ENCODE results near the gene MGAT1.

Gene MGAT1

DNA sequence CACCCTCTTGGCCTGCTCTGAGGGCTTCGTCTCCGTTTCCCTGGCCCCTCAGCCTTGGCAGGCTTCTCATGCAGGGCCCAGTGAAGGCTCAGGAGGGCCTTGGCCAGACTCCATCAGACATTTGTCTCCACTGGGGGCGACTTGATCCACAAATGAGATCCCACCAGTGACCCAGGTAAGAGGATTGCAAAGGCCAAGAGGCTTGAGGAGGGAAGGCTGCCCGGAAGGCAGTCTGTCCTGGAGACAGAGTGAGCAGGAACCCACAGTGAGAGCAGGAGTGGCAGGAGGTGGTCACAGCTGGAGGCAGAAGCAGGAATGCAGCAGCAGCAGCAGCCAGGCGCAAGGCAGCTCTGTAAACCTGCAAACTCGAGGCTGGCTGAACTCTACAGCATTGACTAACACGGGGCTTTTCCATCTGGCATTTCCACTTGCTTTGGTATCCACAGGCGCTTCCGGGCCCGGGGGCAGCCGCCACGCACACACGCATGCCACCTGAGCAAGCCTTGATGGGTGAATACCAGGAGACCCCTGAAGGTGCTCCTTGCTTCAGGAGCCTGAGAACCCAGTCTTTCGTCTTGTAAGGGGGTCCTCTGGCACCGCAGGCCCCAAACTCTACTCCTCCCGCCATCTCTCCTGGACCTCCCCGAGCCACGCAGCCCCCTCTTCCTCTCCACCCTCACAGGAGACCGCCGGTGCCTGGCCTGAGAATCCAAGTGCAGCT, 14.7 kb downstream of the MGAT1 start:
- H3K36me3 ChIP-seq (ENCODE audit: control insufficient read depth in 1 of 2, insufficient read depth in 2 of 2, low read depth in 1 of 2, low read length in 2 of 2): peaks cover 45 to 55% of the 10 kb centered on the region in 2 experiments
- H3K4ac ChIP-seq (ENCODE audit: low read depth in 1 of 2, low read length in 2 of 2): no peak overlapping the region
- no peak overlapping the region for H4K91ac ChIP-seq (ENCODE audit: low read length)
- H2AFZ ChIP-seq (ENCODE audit: low read depth, low read length): no peak overlapping the region
- H4K8ac ChIP-seq (ENCODE audit: low read length): no peak overlapping the region
- peak overlapping the region; percentile 80 for H3K9ac ChIP-seq (ENCODE audit: low read length)
- no peak overlapping the region for H2BK120ac ChIP-seq (ENCODE audit: low read depth, low read length)
- peak overlapping the region; percentile 11 for H3K4me2 ChIP-seq (ENCODE audit: low read length, poor library complexity, severe bottlenecking)
- peak; percentile 33 for DNase-seq
- no peaks in the 10 kb centered on the region for H3K9me3 ChIP-seq (ENCODE audit: control insufficient read depth, low read length)
- peak overlapping the region in 1 of 2 experiments; percentile 72 for H2BK12ac ChIP-seq (ENCODE audit: low read length in 2 of 2)
- no peak overlapping the region for H3K14ac ChIP-seq (ENCODE audit: low read length in 2 of 2)
- H3K27ac ChIP-seq (ENCODE audit: low read length, poor library complexity, severe bottlenecking): peak overlapping the region; percentile 99
- peak overlapping the region; percentile 99 for H2AK5ac ChIP-seq (ENCODE audit: low read length, severe bottlenecking)
- no peak overlapping the region for H2BK15ac ChIP-seq (ENCODE audit: low read depth, poor library complexity, severe bottlenecking)
- no peak overlapping the region for H3K4me3 ChIP-seq (ENCODE audit: insufficient read depth in 1 of 2, low read depth in 1 of 2, low read length in 2 of 2)
- peak overlapping the region; percentile 94 for H2BK5ac ChIP-seq (ENCODE audit: low read depth, low read length, poor library complexity, severe bottlenecking)
- no peaks in the 10 kb centered on the region for H3K27me3 ChIP-seq (ENCODE audit: control insufficient read depth in 1 of 2, insufficient read depth in 1 of 2, low read length in 2 of 2)
- peaks cover 14% of the 10 kb centered on the region for H3K79me1 ChIP-seq (replicated peaks; ENCODE audit: low read length, poor library complexity, severe bottlenecking)
- 89% methylated on average over 20 of the region's 20 CpGs for WGBS
- no peak overlapping the region for H3K18ac ChIP-seq (ENCODE audit: low read depth in 1 of 2, low read length in 2 of 2)
- H3K23ac ChIP-seq (ENCODE audit: low read length in 2 of 2): peak overlapping the region in 1 of 2 experiments; percentile 85
- peaks cover 41% of the 10 kb centered on the region for H3K4me1 ChIP-seq (ENCODE audit: control insufficient read depth, insufficient read depth, low read depth, low read length)

- H2BK120ac ChIP-seq (ENCODE audit: low read depth, low read length): no peak overlapping the region
- H3K4me3 ChIP-seq (ENCODE audit: insufficient read depth in 1 of 2, low read depth in 1 of 2, low read length in 2 of 2): peak overlapping the region in 1 of 2 experiments; percentile 43
- H3K4me2 ChIP-seq (ENCODE audit: low read length, poor library complexity, severe bottlenecking): no peak overlapping the region
- H3K9ac ChIP-seq (ENCODE audit: low read length): peak overlapping the region; percentile 80
- no peak overlapping the region for H3K23ac ChIP-seq (ENCODE audit: low read length in 2 of 2)
- H4K8ac ChIP-seq (ENCODE audit: low read length): peak overlapping the region; percentile 60
- peak overlapping the region in 1 of 2 experiments; percentile 53 for H3K14ac ChIP-seq (ENCODE audit: low read length in 2 of 2)
- H3K27me3 ChIP-seq (ENCODE audit: control insufficient read depth in 1 of 2, insufficient read depth in 1 of 2, low read length in 2 of 2): no peaks in the 10 kb centered on the region
- peaks cover 34 to 44% of the 10 kb centered on the region in 2 experiments for H3K36me3 ChIP-seq (ENCODE audit: control insufficient read depth in 1 of 2, insufficient read depth in 2 of 2, low read depth in 1 of 2, low read length in 2 of 2)
- H3K18ac ChIP-seq (ENCODE audit: low read depth in 1 of 2, low read length in 2 of 2): peak overlapping the region; percentile 3 to 16
- peaks cover 36% of the 10 kb centered on the region for H3K4me1 ChIP-seq (ENCODE audit: control insufficient read depth, insufficient read depth, low read depth, low read length)
- H3K4ac ChIP-seq (ENCODE audit: low read depth in 1 of 2, low read length in 2 of 2): peak overlapping the region; percentile 13 to 20
- no peak overlapping the region for H2AFZ ChIP-seq (ENCODE audit: low read depth, low read length)
- H4K91ac ChIP-seq (ENCODE audit: low read length): peak overlapping the region; percentile 52
- no peaks in the 10 kb centered on the region for H3K9me3 ChIP-seq (ENCODE audit: control insufficient read depth, low read length)
- DNase-seq: peak; percentile 63
- peaks cover 14% of the 10 kb centered on the region for H3K79me1 ChIP-seq (replicated peaks; ENCODE audit: low read length, poor library complexity, severe bottlenecking)
- no peak overlapping the region for H2BK12ac ChIP-seq (ENCODE audit: low read length in 2 of 2)
- no peak overlapping the region for H2BK15ac ChIP-seq (ENCODE audit: low read depth, poor library complexity, severe bottlenecking)
- peak overlapping the region; percentile 92 for H2AK5ac ChIP-seq (ENCODE audit: low read length, severe bottlenecking)
- H3K27ac ChIP-seq (ENCODE audit: low read length, poor library complexity, severe bottlenecking): peak overlapping the region; percentile 99
- WGBS: 45% methylated on average over 13 of the region's 21 CpGs
- H2BK5ac ChIP-seq (ENCODE audit: low read depth, low read length, poor library complexity, severe bottlenecking): peak overlapping the region; percentile 74
Measured at GRCh38 chr5:180786531-180787398, 15.8 kb downstream of the MGAT1 start.

GRCh38 chr5:180785794-180786221, 16.8 kb downstream of the MGAT1 start:
- peak overlapping the region; percentile 36 for H4K8ac ChIP-seq (ENCODE audit: low read length)
- H2BK5ac ChIP-seq (ENCODE audit: low read depth, low read length, poor library complexity, severe bottlenecking): peak overlapping the region; percentile 98
- no peaks in the 10 kb centered on the region for H3K9me3 ChIP-seq (ENCODE audit: control insufficient read depth, low read length)
- H3K27me3 ChIP-seq (ENCODE audit: control insufficient read depth in 1 of 2, insufficient read depth in 1 of 2, low read length in 2 of 2): no peaks in the 10 kb centered on the region
- no peak overlapping the region for H2BK15ac ChIP-seq (ENCODE audit: low read depth, poor library complexity, severe bottlenecking)
- 38% methylated on average over 5 of the region's 5 CpGs for WGBS
- H3K4me1 ChIP-seq (ENCODE audit: control insufficient read depth, insufficient read depth, low read depth, low read length): peaks cover 36% of the 10 kb centered on the region
- peaks cover 25 to 34% of the 10 kb centered on the region in 2 experiments for H3K36me3 ChIP-seq (ENCODE audit: control insufficient read depth in 1 of 2, insufficient read depth in 2 of 2, low read depth in 1 of 2, low read length in 2 of 2)
- peaks cover 14% of the 10 kb centered on the region for H3K79me1 ChIP-seq (replicated peaks; ENCODE audit: low read length, poor library complexity, severe bottlenecking)
- H3K18ac ChIP-seq (ENCODE audit: low read depth in 1 of 2, low read length in 2 of 2): peak overlapping the region in 1 of 2 experiments; percentile 35
- no peak overlapping the region for H4K91ac ChIP-seq (ENCODE audit: low read length)
- H3K4me3 ChIP-seq (ENCODE audit: insufficient read depth in 1 of 2, low read depth in 1 of 2, low read length in 2 of 2): peak overlapping the region in 1 of 2 experiments; percentile 43
- peak overlapping the region; percentile 96 for H2AK5ac ChIP-seq (ENCODE audit: low read length, severe bottlenecking)
- peak; percentile 31 for DNase-seq
- H3K4ac ChIP-seq (ENCODE audit: low read depth in 1 of 2, low read length in 2 of 2): no peak overlapping the region
- H3K9ac ChIP-seq (ENCODE audit: low read length): peak overlapping the region; percentile 80
- H3K14ac ChIP-seq (ENCODE audit: low read length in 2 of 2): no peak overlapping the region
- no peak overlapping the region for H3K4me2 ChIP-seq (ENCODE audit: low read length, poor library complexity, severe bottlenecking)
- H2BK120ac ChIP-seq (ENCODE audit: low read depth, low read length): no peak overlapping the region
- peak overlapping the region in 1 of 2 experiments; percentile 70 for H3K23ac ChIP-seq (ENCODE audit: low read length in 2 of 2)
- H3K27ac ChIP-seq (ENCODE audit: low read length, poor library complexity, severe bottlenecking): peak overlapping the region; percentile 99
- H2BK12ac ChIP-seq (ENCODE audit: low read length in 2 of 2): no peak overlapping the region
- no peak overlapping the region for H2AFZ ChIP-seq (ENCODE audit: low read depth, low read length)

All from mesenchymal stem cell (in vitro differentiated cells and primary cell).